ENCODE results near the gene SNX32.

DNA sequence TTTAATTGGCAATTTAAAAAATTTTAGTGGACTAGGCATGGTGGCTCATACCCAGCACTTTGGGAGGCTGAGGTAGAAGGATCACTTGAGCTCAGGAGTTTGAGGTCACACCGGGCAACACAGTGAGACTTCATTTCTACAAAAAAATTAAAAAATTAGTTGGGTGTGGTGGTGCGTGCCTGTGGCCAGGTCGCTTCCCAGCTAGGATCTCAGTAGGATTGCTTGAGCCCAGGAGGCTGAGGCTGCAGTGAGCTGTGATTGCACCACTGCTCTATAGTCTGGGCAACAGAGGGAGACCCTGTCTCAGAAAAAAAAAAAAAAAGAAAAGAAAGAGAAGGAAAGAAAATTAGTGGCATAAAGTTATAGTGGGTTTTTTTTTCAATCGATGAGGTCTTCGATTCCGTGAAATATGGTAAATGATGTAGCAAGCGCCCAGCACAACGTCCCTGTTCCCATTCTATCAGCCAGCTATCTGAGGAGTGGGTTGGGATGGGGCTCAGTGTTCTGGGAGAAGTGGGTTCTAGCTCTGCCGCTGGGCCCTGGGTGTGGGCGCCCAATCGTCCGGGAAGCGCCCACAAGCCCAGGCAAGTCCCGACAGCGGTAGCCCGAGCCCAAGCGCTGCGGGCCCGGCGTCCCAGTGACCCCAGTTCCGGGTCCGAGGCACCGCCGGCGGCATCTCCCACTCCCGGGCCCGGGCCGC lies 65.0 kb downstream of the SNX32 start:
- TF ChIP-seq, protein P1, sequence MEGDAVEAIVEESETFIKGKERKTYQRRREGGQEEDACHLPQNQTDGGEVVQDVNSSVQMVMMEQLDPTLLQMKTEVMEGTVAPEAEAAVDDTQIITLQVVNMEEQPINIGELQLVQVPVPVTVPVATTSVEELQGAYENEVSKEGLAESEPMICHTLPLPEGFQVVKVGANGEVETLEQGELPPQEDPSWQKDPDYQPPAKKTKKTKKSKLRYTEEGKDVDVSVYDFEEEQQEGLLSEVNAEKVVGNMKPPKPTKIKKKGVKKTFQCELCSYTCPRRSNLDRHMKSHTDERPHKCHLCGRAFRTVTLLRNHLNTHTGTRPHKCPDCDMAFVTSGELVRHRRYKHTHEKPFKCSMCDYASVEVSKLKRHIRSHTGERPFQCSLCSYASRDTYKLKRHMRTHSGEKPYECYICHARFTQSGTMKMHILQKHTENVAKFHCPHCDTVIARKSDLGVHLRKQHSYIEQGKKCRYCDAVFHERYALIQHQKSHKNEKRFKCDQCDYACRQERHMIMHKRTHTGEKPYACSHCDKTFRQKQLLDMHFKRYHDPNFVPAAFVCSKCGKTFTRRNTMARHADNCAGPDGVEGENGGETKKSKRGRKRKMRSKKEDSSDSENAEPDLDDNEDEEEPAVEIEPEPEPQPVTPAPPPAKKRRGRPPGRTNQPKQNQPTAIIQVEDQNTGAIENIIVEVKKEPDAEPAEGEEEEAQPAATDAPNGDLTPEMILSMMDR (IDR thresholded peaks at IDR 0.05; ENCODE audit: low read depth, low read length) = no peak
- TF ChIP-seq EZH2phosphoT487 (IDR thresholded peaks at IDR 0.05; ENCODE audit: low read depth) = no peak

Data from OCI-LY3 (cell line).